ENCODE measurements around the gene TCTN2.

The TCTN2 gene

DNA sequence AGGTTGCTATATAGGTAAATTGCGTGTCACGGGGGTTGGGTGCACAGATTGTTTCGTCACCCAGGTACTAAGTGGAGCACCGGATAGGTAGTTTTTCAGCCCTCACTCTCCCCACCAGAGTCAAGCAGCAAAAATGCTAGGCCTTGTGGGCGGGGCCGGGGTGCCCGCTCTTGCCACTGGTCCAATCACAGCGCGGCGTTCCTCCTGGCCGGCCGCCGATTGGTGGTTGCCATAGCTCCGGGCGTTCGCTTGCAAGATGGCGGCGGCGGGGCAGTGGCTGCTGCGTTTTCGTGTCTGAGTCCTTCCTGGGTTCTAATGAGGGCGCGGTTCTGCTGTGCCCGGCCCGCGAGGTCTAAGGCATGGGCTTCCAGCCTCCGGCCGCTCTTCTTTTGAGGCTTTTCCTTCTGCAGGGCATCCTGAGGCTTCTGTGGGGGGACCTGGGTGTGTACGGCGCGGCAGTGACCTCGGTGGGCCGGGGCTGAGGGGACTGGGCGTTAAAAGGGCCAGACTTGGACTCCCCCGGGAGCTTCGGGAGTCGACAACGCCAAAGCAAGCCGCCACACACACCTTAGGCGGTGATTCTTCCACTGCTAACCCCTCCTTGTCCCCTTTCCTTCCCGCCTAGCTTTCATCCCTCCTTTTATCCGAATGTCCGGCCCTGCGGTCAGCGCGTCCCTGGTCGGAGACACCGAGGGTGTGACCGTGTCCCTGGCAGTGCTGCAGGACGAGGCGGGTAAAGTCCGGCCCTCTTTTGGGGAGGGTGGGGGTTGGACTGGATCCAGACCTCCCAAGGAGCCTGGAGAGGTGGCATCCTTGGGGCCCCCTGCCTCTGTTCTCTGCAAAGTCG lies at the start of gene TCTN2:
TSS of gene TCTN2 (plus strand) at position 232 of the 847 bp plus-strand sequence. CDS start at position 360, 128 bp downstream.
- peak; percentile 89 for DNase-seq

DNA sequence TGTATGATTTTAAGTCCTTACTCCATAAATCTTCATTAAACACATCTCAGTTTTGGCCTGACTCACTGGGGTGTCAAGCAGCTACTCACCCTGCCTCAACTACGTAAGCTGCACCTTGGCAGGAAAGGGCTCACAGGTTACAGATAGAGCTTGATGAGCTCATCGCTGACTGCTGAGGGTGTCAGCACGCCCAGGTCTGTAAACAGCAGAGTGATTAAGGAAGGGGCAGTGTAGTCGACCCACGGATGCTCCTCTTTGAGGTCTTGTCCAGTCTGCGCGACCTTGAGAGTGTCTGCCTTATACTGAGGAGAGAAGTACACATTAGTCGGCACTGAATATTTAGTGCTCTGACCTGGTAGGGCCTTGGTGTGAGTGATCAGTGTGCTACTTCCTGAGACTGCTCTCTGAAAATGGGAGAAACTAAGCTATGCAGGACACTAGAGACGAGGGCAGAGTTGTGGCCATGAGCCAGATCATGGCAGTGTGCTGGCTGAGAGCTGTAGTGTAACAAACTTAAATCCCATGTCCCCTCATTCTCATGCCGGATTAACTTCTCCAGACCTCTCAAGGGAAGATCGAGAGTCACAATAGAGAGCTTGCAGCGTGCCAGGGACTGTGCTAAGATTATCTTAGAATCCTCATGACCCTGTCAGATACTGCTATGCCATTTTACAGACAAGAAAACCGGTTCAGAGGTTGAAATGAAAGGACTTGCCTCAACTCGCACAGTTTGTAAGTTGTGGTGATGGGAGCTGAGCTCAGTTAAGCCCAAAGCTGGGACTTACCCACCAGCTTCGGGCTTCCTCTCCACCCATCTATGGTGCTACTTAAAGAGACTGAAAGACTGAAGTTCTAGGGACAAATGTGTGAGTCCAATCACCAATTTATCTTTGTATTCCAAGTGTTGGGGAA lies 49.0 kb upstream of the TCTN2 start:
- no peak for DNase-seq

- peak; percentile 91 for DNase-seq
These were observed 37.4 kb upstream of the TCTN2 start, which contains the start of the genes EIF2B1 and GTF2H3 for GRCh38 chr12:123633379-123634141. EIF2B1 (minus strand) TSS chr12:123633686; CDS start chr12:123633557, 129 bp downstream. GTF2H3 (plus strand) TSS chr12:123633829; CDS start chr12:123633860, 31 bp downstream.

GRCh38 chr12:123634142-123634561 lies 36.8 kb upstream of the TCTN2 start:
- no peak for DNase-seq

GRCh38 chr12:123643911-123644310 lies 27.0 kb upstream of the TCTN2 start:
- DNase-seq = no peak

DNA sequence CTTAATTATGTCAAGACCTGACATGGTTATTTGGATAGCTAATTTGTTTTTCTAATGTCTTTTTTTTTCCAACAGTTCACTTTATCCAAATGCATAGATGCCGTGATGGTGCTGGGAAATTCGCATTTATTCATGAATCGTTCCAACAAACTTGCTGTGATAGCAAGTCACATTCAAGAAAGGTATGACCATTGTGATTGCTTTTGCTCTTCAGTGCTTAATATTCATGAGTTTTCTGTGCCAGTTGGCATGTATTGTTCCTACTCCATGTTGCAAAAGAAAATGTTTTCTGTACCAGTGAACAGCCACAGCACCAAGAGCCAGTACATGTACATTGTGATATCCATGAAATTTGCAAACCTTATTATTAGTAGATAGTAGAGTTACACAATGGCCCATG lies 25.5 kb upstream of the TCTN2 start:
- no peak for DNase-seq

- no peak for DNase-seq
These were observed 25.0 kb upstream of the TCTN2 start for GRCh38 chr12:123645878-123646277.

GRCh38 chr12:123648401-123648800 lies 22.5 kb upstream of the TCTN2 start:
- no peak for DNase-seq

GRCh38 chr12:123654129-123654701 lies 16.7 kb upstream of the TCTN2 start:
- no peak for DNase-seq

- no peak for DNase-seq
These were observed 15.5 kb upstream of the TCTN2 start for GRCh38 chr12:123655420-123655819.

DNA sequence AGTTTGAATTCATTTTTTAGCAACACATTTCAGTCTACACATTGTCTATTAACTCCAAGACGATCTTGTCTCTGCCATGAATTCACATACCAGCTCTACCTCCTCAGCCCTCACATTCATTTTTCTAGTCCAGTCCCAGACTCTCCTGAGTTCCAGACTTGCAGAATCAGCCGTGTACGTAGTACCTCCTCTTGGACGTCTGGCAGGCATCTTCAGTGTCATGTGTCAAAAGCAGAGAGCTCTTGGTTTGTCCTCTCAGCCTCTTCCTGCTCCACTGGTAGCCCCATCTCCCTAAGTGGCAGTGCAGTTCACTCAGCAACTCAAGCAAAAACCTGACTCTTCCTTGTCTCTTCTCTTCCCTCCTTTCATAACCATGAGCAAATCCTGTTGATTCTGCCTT lies 14.5 kb upstream of the TCTN2 start:
- DNase-seq = no peak

DNA sequence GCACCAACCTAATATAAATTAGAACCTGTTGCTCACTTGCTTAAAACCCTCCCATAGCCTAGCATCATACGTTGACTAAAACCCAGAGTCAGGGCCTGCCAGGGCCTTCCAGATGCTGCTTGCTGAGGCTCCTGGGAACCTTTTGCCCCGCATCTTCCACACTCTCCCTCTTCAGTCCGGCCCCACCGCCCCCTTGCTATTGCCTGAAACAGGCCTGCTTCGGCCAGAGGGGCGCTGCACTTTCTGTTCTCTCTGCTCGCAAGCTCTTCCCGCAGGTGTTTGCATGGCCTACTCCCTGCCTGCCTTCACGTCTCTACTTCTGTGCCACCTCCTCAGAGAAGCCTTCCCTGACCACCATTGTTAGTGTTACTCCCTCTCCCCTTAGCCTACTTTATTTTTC lies 13.7 kb upstream of the TCTN2 start:
- no peak for DNase-seq

DNA sequence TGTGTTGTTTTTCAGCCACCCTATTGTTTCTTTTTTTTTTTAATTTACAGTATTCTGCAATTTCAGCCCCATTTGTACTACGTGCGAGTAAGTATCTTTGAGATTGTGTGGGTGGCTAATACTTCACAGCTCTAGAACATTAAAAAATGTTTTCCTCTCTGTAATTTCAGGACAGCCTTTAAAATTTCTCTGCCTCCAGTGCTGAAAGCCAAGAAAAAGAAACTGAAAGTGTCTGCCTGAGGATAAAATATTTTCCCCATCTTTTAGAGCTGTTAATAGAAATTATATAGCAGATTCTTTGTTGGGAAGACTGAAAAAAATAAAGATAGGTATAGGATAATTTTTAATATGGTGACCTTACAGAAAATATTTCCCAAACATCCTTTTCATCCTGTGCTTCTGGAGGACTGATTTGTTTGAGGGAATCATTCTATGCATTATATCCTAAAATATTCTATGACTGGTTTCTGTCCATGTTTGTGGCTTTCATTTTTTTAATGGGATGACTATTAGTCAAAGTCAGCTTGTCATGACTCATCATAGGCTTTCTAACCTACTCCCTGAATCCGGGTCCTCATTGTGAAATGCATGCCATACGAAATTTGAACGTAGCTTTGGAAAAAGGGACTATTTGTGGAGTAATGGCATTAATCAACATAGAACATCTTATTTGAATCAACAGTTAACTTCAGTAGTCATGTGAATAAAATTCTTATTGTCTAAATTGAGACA lies 10.8 kb upstream of the TCTN2 start:
- no peak for DNase-seq

GRCh38 chr12:123667771-123668170 lies 3.1 kb upstream of the TCTN2 start:
- no peak for DNase-seq

- no peak for DNase-seq
These were observed 963 bp downstream of the TCTN2 start for GRCh38 chr12:123671876-123672275.

DNA sequence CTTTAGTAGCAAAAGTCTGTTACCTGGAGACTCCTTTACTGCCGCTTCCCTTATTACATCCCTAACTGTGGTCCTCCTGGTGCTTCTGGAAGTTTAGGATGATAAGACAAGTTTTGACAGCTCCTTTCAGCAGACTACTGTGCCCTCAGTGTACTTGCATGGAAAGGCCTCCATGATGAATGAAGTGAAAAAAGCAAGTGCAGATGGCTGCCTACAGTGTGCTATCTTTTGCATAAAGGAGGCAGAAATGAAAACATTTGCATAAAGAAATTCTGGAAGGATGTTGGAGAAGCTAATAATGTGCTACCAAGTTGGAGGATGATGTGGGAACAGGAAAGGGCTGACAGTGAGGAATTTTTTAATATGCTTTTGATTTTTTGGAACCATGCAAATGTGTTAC lies 4.5 kb downstream of the TCTN2 start:
- DNase-seq = no peak

GRCh38 chr12:123676616-123677320 lies 5.9 kb downstream of the TCTN2 start:
- no peak for DNase-seq

- DNase-seq = no peak
These were observed 8.1 kb downstream of the TCTN2 start for GRCh38 chr12:123678981-123679380.

- no peak for DNase-seq
These were observed 10.7 kb downstream of the TCTN2 start for GRCh38 chr12:123681605-123682004.

- DNase-seq = no peak
These were observed 13.1 kb downstream of the TCTN2 start for GRCh38 chr12:123683964-123684363.

DNA sequence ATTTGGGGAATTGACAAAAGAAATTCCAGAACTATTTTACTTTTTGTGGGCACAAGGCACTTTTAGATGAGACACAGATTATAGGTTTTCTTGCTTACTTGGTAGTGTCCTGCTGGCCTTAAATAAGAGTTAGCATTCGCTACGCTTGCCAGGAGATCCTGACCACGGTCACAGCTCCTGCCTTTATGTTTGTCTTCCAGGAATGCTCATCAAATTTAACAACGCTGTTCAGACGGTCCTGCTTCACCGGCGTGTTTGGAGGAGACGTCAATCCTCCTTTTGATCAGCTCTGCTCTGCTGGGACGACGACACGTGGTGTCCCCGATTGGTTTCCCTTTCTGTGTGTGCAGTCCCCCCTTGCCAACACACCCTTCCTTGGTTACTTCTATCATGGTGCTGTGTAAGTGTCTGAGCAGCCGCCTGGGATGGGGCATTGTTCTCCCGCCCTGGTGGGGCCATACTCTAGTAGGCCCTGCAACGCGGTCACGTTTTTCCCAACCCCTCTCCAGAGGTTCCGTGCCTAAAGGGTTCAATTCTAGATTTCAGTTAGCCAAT lies 15.8 kb downstream of the TCTN2 start:
- DNase-seq = no peak
